ENCODE results near the gene C9orf72. TPM values are rescaled to one million over a fixed set of nuclear protein-coding genes. Genes with fewer than 3 reads are reported as not detected.

The C9orf72 gene
- total RNA-seq, 1 experiment from 2014 or later, result 40.6 TPM

GRCh38 chr9:27497883-27498417 lies 75.3 kb downstream of the C9orf72 start:
- no peak overlapping the region for H3K9ac ChIP-seq (ENCODE audit: low read length)
- no peak overlapping the region for H2AFZ ChIP-seq (ENCODE audit: low read length)
- no peaks in the 10 kb centered on the region for H3K79me2 ChIP-seq (ENCODE audit: low read length)
- no peak overlapping the region for H3K4me3 ChIP-seq (ENCODE audit: low read length)
- no peaks in the 10 kb centered on the region for H3K9me3 ChIP-seq (ENCODE audit: low read length)
- no peaks in the 10 kb centered on the region for H3K9me2 ChIP-seq (replicated peaks; ENCODE audit: insufficient read depth, low read length)
- H3K4me2 ChIP-seq (ENCODE audit: low read depth, low read length, poor library complexity, severe bottlenecking), result no peak overlapping the region
- H3K4me1 ChIP-seq (ENCODE audit: low read length), result no peaks in the 10 kb centered on the region
- DNase-seq, result no peak
- no peaks in the 10 kb centered on the region for H3K36me3 ChIP-seq (ENCODE audit: insufficient read depth, low read length)
- no peak overlapping the region for H3K27ac ChIP-seq (ENCODE audit: low read length)
- H3K27me3 ChIP-seq (ENCODE audit: low read length), result no peaks in the 10 kb centered on the region
- no peaks in the 10 kb centered on the region for H4K20me1 ChIP-seq (ENCODE audit: insufficient read depth, low read depth, low read length)

Other genes with a start within 250 kb of the C9orf72 start
- gene IFNK, start 49.2 kb downstream of the C9orf72 start, total RNA-seq (2014; rRNA removed; shearing (Covaris generic); ENCODE audit: low replicate concordance), result not detected in 2 replicates
- gene MOB3B, start 43.7 kb downstream of the C9orf72 start, total RNA-seq (2014; rRNA removed; shearing (Covaris generic); ENCODE audit: low replicate concordance), result 0.25 and 0.45 TPM in 2 replicates

Measured in Karpas-422 (cell line).